Fibroblast of pulmonary artery (primary cell): ENCODE results near the gene OPN4.

ENCODE experiments used
- DNase-seq: peaks from one replicate; pipeline ENCODE4 v3.0.0-alpha.2; 2010; ENCODE audit warnings: low read depth
- H3K4me3 ChIP-seq: replicated peaks from 2 replicates; pipeline ENCODE4 v1.5.1; 2011; ENCODE audit warnings: low read depth, mild to moderate bottlenecking, control low read depth, low read length, moderate library complexity
- CTCF ChIP-seq: IDR thresholded peaks from 2 replicates; pipeline ENCODE4 v1.5.1; 2011; ENCODE audit warnings: mild to moderate bottlenecking, control low read depth, low read length, inconsistent platforms; ENCODE audit errors: missing control alignments

Gene OPN4

GRCh38 chr10:86648704-86649427 is 5.5 kb upstream of the OPN4 start:
- DNase-seq, result peak; percentile 80
- TF ChIP-seq CTCF, result no peak
- H3K4me3 ChIP-seq, result no peak overlapping the region

GRCh38 chr10:86649471-86650150 is 4.7 kb upstream of the OPN4 start:
- H3K4me3 ChIP-seq, result no peak overlapping the region
- TF ChIP-seq CTCF, result no peak
- DNase-seq, result no peak

GRCh38 chr10:86650151-86650550 is 4.2 kb upstream of the OPN4 start:
- TF ChIP-seq CTCF, result no peak
- H3K4me3 ChIP-seq, result no peak overlapping the region
- no peak for DNase-seq

GRCh38 chr10:86651021-86651471 is 3.3 kb upstream of the OPN4 start:
- TF ChIP-seq CTCF, result no peak
- DNase-seq, result no peak
- H3K4me3 ChIP-seq, result no peak overlapping the region

- DNase-seq, result no peak
- no peak overlapping the region for H3K4me3 ChIP-seq
- no peak for TF ChIP-seq CTCF
Observed at GRCh38 chr10:86651631-86652331, 2.6 kb upstream of the OPN4 start.

- no peak for DNase-seq
- H3K4me3 ChIP-seq, result no peak overlapping the region
- no peak for TF ChIP-seq CTCF
Observed at GRCh38 chr10:86652361-86653202, 1.8 kb upstream of the OPN4 start.
